ENCODE results near the gene CHRM5.

CHRM5 gene

GRCh38 chr15:34102175-34102925 lies 134.1 kb downstream of the CHRM5 start:
- DNase-seq (ENCODE audit: low spot score), result no peak

DNA sequence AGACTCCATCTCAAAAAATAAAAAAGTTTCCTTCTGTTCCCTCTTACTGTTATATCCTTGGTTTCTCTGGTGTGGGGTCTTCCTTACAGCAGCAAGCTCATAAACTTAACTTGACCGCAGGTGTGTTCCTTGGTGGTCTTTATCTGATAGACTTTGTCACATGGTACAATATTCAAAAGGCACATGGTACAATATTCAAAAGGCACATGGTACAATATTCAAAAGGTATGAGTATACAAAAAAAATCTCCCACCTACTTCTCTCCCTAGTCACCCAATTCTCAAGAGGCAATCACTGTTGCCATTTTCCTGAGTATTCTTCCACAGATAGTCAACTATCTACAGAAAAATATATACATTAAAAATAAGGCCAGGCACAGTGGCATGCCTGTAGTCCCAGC lies 138.1 kb downstream of the CHRM5 start:
- no peak for DNase-seq (ENCODE audit: low spot score)

- DNase-seq (ENCODE audit: low spot score), result no peak
Observed at GRCh38 chr15:34107315-34107714, 139.0 kb downstream of the CHRM5 start.

GRCh38 chr15:34109797-34110663 lies 141.7 kb downstream of the CHRM5 start:
- no peak for DNase-seq (ENCODE audit: low spot score)

GRCh38 chr15:34111488-34111887 lies 143.2 kb downstream of the CHRM5 start:
- DNase-seq (ENCODE audit: low spot score), result no peak

- DNase-seq (ENCODE audit: low spot score), result no peak
Observed at GRCh38 chr15:34114215-34114614, 145.9 kb downstream of the CHRM5 start.

DNA sequence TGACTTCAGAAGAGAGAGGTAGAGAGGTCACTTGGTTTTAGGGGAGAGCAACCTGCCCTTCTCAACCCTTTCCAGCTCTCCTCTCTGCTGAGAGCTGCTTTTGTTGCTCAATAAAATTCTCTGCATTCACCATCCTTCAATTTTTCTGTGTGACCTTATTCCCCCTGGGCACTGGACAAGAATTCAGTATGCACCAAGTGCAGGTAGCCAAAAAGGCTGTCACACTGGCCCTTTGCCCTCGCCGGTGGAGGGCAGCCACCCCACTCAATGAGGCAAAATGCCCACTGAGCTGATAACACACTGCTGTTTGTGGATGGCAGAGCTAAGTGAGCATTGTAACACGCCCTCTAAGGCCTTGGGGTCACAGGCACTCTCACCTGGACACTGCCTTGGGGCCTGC lies 146.4 kb downstream of the CHRM5 start:
- DNase-seq (ENCODE audit: low spot score), result no peak

- no peak for DNase-seq (ENCODE audit: low spot score)
Observed at GRCh38 chr15:34116620-34117019, 148.3 kb downstream of the CHRM5 start.
